HepG2 (cell line): ENCODE measurements around the gene ST6GALNAC6. TPM values are rescaled to one million over a fixed set of nuclear protein-coding genes. Genes with fewer than 3 reads are reported as not detected.
A peak's percentile ranks its signal among the peaks of the same experiment; 100 is the strongest.

Experiments used
- CBFB ChIP-seq: sonication (generic); formaldehyde crosslinking; IDR thresholded peaks from 2 replicates; pipeline ENCODE4 v1.4.0; 2020; ENCODE audit warnings: missing genetic modification reagents
- DR1 ChIP-seq: sonication (generic); formaldehyde crosslinking; IDR thresholded peaks from 2 replicates; pipeline ENCODE4 v1.8.0; 2021; ENCODE audit warnings: mild to moderate bottlenecking, missing genetic modification reagents, inconsistent platforms
- FOXM1 ChIP-seq: sonication (generic); formaldehyde crosslinking; IDR thresholded peaks from 2 replicates; pipeline ENCODE4 v1.5.0; 2020; ENCODE audit warnings: missing genetic modification reagents
- MXD4 ChIP-seq: IDR thresholded peaks from 2 replicates; pipeline ENCODE4 v1.6.1; 2016; ENCODE audit warnings: mild to moderate bottlenecking, missing biosample characterization, missing genetic modification reagents
- NPAS2 ChIP-seq: sonication (generic); formaldehyde crosslinking; IDR thresholded peaks from 2 replicates; pipeline ENCODE4 v1.8.0; 2022; ENCODE audit warnings: mild to moderate bottlenecking, missing genetic modification reagents, borderline replicate concordance
- SP4 ChIP-seq: sonication (generic); formaldehyde crosslinking; IDR thresholded peaks from 2 replicates; pipeline ENCODE4 v1.8.1; 2023; ENCODE audit warnings: mild to moderate bottlenecking, missing genetic modification reagents
- SPEN ChIP-seq: sonication (generic); formaldehyde crosslinking; IDR thresholded peaks from 2 replicates; pipeline ENCODE4 v1.5.1; 2020; ENCODE audit warnings: low read depth, mild to moderate bottlenecking, missing genetic modification reagents
- STAT5B ChIP-seq: sonication (generic); formaldehyde crosslinking; IDR thresholded peaks from 2 replicates; pipeline ENCODE4 v1.4.0; 2020; ENCODE audit warnings: missing genetic modification reagents
- ZBTB20 ChIP-seq: sonication (generic); formaldehyde crosslinking; IDR thresholded peaks from 2 replicates; pipeline ENCODE4 v1.8.1; 2023; ENCODE audit warnings: missing genetic modification reagents, low read depth, mild to moderate bottlenecking, borderline replicate concordance
- ZMAT3 ChIP-seq: sonication (generic); formaldehyde crosslinking; conservative IDR thresholded peaks from 2 replicates; pipeline ENCODE4 v1.7.0; 2021; ENCODE audit warnings: missing genetic modification reagents
- ZNF33A ChIP-seq: sonication (generic); formaldehyde crosslinking; IDR thresholded peaks from 2 replicates; pipeline ENCODE4 v1.5.1; 2020; ENCODE audit warnings: missing genetic modification reagents, mild to moderate bottlenecking, moderate library complexity, borderline replicate concordance
- ZNF343 ChIP-seq: sonication (generic); formaldehyde crosslinking; IDR thresholded peaks from 2 replicates; pipeline ENCODE4 v1.4.0; 2020; ENCODE audit warnings: mild to moderate bottlenecking, missing genetic modification reagents
- ZNF451 ChIP-seq: sonication (generic); formaldehyde crosslinking; IDR thresholded peaks from 2 replicates; pipeline ENCODE4 v1.5.0; 2020; ENCODE audit warnings: mild to moderate bottlenecking, missing genetic modification reagents
- ZNF496 ChIP-seq: sonication (generic); formaldehyde crosslinking; IDR thresholded peaks from 2 replicates; pipeline ENCODE4 v1.8.1; 2023; ENCODE audit warnings: mild to moderate bottlenecking, moderate library complexity, missing genetic modification reagents; ENCODE audit not compliant: insufficient replicate concordance
- ZNF557 ChIP-seq: sonication (generic); formaldehyde crosslinking; IDR thresholded peaks from 2 replicates; pipeline ENCODE4 v1.4.0; 2020; ENCODE audit warnings: missing genetic modification reagents
- ZNF746 ChIP-seq: sonication (generic); formaldehyde crosslinking; IDR thresholded peaks from 2 replicates; pipeline ENCODE4 v1.8.0; 2022; ENCODE audit warnings: mild to moderate bottlenecking, missing genetic modification reagents
- ZNF773 ChIP-seq: sonication (generic); formaldehyde crosslinking; IDR thresholded peaks from 2 replicates; pipeline ENCODE4 v1.4.0; 2020; ENCODE audit warnings: missing genetic modification reagents, borderline replicate concordance
- polyA plus RNA-seq, 8 experiments: library from polyadenylated mRNA; depleted of rRNA in 3 of 8; stranded (reverse) in 7 of 8; unstranded in 1 of 8; fragments of >200 nt; fragmentation: Illumina TruSeq in 4 of 8; extraction: Trizol in 4 of 8; gene quantifications; 2 replicates each; pipeline versions ENCODE4 v1.2.1 to v1.2.3, GENCODE V29; 2011 to 2016; ENCODE audit warnings: low read depth in 4 of 8, missing spikeins in 1 of 8, mixed read lengths in 1 of 8; ENCODE audit not compliant: insufficient read depth in 1 of 8
- total RNA-seq, 5 experiments: library from RNA; depleted of rRNA; stranded (reverse); fragments of >200 nt; fragmentation: Illumina TruSeq; extraction: Trizol; gene quantifications; 2 replicates each; pipeline ENCODE4 v1.2.3, GENCODE V29; 2016; ENCODE audit warnings: low read depth in 1 of 5
- TF ChIP-seq, protein P1 (sequence below): sonication (generic); formaldehyde crosslinking; IDR thresholded peaks from 2 replicates; pipeline ENCODE4 v1.4.0; 2020; ENCODE audit warnings: missing genetic modification reagents

ST6GALNAC6 gene
- total and polyA plus RNA-seq, 2 of the 13 experiments (the other 11 are each of a cell fraction or from before 2014, with no cell fraction given) = 18.5 to 65.4 TPM

DNA sequence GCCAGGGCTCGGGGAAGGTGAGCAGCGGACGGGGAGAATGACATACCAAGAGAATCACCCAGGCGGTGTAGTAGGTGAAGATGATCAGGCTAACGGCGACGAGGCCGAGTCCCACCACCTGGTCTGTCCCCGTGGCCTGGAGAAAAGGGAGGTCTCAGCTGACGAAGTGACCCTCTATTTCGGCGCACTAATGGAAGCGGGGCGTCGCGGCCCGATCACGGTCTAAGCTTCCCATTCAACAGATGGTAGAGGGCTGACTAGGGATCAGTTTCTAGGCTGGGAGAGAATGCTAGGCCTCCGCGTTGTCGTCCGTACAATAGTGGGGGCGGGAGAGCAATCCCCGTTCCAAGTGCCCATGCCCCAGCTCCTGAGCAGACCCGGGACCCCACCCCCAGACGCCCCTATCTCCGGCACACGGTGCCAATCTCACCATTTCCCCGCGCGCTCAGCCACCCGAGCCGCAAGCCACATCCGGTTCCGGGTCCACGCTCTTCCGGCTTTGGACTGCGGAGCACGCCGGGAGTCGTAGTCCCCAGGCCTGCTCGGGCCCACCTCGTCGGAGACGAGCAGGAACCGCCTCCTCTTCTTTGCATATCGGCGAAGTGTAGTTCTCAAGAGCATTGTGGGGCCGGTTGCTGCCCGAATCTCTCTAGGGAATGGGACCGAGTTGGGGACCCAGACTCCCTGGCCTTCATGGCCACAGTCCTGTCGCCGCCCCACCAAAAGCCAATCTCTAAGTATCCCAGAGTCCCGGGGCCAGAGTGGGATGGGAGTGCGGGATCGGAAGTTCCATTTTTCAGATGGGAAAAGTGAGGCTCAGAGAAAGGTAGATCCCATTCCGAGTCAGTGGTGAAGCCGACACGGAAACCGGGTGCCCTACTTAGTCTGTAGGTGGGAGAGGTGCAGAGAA is 38.2 kb upstream of the ST6GALNAC6 start, which contains the start of gene DPM2 (continued):
- TF ChIP-seq SPEN (peak; percentile 55; the same call in 1 of the 2 replicates), ZNF773 (CRISPR knock-in tag) (no peak), FOXM1 (no peak), ZNF746 (no peak), ZNF343 (CRISPR knock-in tag) (no peak), ZNF33A (CRISPR knock-in tag) (no peak), ZNF557 (CRISPR knock-in tag) (no peak), ZNF451 (CRISPR knock-in tag) (0 out of 2 replicates have a peak, but pooled peaks have one; percentile 30), SP4 (CRISPR knock-in tag) (peak; percentile 57; the same call in 1 of the 2 replicates), DR1 (CRISPR knock-in tag) (no peak), ZBTB20 (0 out of 2 replicates have a peak, but pooled peaks have one; percentile 25), ZNF496 (CRISPR knock-in tag) (no peak), STAT5B (no peak), CBFB (CRISPR knock-in tag) (peak; percentile 96), ZMAT3 (peak; percentile 76), NPAS2 (no peak), MXD4 (CRISPR knock-in tag) (no peak)
- TF ChIP-seq, protein P1, sequence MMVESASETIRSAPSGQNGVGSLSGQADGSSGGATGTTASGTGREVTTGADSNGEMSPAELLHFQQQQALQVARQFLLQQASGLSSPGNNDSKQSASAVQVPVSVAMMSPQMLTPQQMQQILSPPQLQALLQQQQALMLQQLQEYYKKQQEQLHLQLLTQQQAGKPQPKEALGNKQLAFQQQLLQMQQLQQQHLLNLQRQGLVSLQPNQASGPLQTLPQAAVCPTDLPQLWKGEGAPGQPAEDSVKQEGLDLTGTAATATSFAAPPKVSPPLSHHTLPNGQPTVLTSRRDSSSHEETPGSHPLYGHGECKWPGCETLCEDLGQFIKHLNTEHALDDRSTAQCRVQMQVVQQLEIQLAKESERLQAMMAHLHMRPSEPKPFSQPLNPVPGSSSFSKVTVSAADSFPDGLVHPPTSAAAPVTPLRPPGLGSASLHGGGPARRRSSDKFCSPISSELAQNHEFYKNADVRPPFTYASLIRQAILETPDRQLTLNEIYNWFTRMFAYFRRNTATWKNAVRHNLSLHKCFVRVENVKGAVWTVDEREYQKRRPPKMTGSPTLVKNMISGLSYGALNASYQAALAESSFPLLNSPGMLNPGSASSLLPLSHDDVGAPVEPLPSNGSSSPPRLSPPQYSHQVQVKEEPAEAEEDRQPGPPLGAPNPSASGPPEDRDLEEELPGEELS (CRISPR knock-in tag) = 0 out of 2 replicates have a peak, but pooled peaks have one; percentile 5
